GM12878 (cell line): Measurements from ENCODE around the gene WFS1.

Source experiments
- EZH2 ChIP-seq: IDR thresholded peaks from 2 replicates; pipeline ENCODE4 v1.6.1; 2012; ENCODE audit warnings: low read depth, mild to moderate bottlenecking, control low read depth, inconsistent platforms, low read length, borderline replicate concordance; ENCODE audit not compliant: control insufficient read depth
- HDAC6 ChIP-seq: fragments of 200-600 bp; sonication (generic); IDR thresholded peaks from one replicate; pipeline ENCODE4 v1.8.0; 2017; ENCODE audit warnings: antibody characterized with exemption; ENCODE audit not compliant: unreplicated experiment
- POLR2A ChIP-seq: IDR thresholded peaks from 2 replicates; pipeline ENCODE4 v1.6.1; 2011; ENCODE audit warnings: low read depth, mild to moderate bottlenecking, low read length
- RAD51 ChIP-seq: fragments of 450-650 bp; IDR thresholded peaks from 2 replicates; pipeline ENCODE4 v1.6.1; 2016; ENCODE audit warnings: moderate library complexity, mild to moderate bottlenecking, inconsistent platforms
- RFX5 ChIP-seq: IDR thresholded peaks from 2 replicates; pipeline ENCODE4 v1.6.1; 2011; ENCODE audit warnings: low read depth, low read length, improper control_type of control experiment
- ZNF207 ChIP-seq: fragments of 450-650 bp; IDR thresholded peaks from 2 replicates; pipeline ENCODE4 v1.6.1; 2014; ENCODE audit warnings: antibody characterized with exemption, mild to moderate bottlenecking, borderline replicate concordance
- ZNF274 ChIP-seq: IDR thresholded peaks from one replicate; pipeline ENCODE4 v1.8.0; 2011; ENCODE audit not compliant: insufficient read length, insufficient read depth
- TF ChIP-seq, protein P1 (sequence below), 3 experiments: IDR thresholded peaks in 2 of 3; conservative IDR thresholded peaks in 1 of 3; 2 replicates each; pipeline ENCODE4 v1.5.1; 2011; ENCODE audit warnings: low read depth in 3 of 3, low read length in 3 of 3, mild to moderate bottlenecking in 3 of 3, control low read depth in 2 of 3, moderate library complexity in 2 of 3, inconsistent platforms in 1 of 3, mixed read lengths in 1 of 3; ENCODE audit not compliant: control insufficient read depth in 2 of 3, insufficient read depth in 1 of 3; ENCODE audit errors: extremely low read depth in 1 of 3
- TF ChIP-seq, protein P2 (sequence below): IDR thresholded peaks from 2 replicates; pipeline ENCODE4 v1.6.1; 2012; ENCODE audit warnings: improper control_type of control experiment, low read depth, low read length; ENCODE audit not compliant: insufficient replicate concordance
- TF ChIP-seq, protein P3 (sequence below): IDR thresholded peaks from 2 replicates; pipeline ENCODE4 v1.6.1; 2012; ENCODE audit warnings: low read depth, low read length, improper control_type of control experiment
- TF ChIP-seq, protein P4 (sequence below): IDR thresholded peaks from 2 replicates; pipeline ENCODE4 v1.6.1; 2011; ENCODE audit warnings: borderline replicate concordance, low read depth, mild to moderate bottlenecking, moderate library complexity, low read length; ENCODE audit not compliant: insufficient read depth, poor library complexity, severe bottlenecking

DNA sequence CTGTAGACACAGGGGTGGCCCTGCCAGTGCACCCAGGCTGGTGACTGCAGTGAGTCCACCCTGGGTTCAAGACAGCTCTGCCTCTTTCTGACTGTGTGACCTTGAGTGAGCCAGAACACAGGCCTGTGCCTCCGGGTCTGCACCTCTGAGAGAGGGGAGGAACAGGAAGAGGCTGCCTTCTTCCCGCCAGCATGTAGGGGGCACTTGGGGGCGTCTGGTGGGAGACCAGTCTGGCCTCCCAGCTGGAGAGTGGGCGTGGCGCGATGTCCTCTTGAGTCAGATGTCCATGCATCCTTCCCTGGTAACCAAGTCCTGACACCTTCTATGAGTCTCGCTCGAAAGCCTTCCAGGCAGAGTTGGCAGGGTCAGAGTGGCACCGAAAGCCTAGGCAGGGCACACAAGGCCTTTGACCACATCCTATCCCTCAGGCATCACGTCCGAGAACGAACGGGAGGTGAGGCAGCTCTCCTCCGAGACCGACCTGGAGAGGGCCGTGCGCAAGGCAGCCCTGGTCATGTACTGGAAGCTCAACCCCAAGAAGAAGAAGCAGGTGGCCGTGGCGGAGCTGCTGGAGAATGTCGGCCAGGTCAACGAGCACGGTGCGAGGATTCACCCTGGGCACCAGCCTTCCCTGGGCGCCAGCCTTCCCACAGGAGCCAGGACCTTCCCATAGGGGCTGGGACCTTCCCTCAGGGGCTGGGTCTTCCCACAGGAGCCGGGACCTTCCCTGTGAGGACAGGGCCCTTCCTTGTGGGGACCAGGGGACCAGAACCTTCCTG lies 21.3 kb downstream of the WFS1 start:
- TF ChIP-seq RFX5 (no peak), POLR2A (no peak), RAD51 (no peak), EZH2 (no peak), ZNF207 (no peak), HDAC6 (no peak), ZNF274 (no peak)
- TF ChIP-seq, protein P1, sequence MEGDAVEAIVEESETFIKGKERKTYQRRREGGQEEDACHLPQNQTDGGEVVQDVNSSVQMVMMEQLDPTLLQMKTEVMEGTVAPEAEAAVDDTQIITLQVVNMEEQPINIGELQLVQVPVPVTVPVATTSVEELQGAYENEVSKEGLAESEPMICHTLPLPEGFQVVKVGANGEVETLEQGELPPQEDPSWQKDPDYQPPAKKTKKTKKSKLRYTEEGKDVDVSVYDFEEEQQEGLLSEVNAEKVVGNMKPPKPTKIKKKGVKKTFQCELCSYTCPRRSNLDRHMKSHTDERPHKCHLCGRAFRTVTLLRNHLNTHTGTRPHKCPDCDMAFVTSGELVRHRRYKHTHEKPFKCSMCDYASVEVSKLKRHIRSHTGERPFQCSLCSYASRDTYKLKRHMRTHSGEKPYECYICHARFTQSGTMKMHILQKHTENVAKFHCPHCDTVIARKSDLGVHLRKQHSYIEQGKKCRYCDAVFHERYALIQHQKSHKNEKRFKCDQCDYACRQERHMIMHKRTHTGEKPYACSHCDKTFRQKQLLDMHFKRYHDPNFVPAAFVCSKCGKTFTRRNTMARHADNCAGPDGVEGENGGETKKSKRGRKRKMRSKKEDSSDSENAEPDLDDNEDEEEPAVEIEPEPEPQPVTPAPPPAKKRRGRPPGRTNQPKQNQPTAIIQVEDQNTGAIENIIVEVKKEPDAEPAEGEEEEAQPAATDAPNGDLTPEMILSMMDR (IDR thresholded peaks at IDR 0.05 in 2 of 3, conservative IDR thresholded peaks at IDR 0.05 in 1 of 3; ENCODE audit: control insufficient read depth in 2 of 3, extremely low read depth in 1 of 3, insufficient read depth in 1 of 3, low read depth in 3 of 3, low read length in 3 of 3) = no peak
- TF ChIP-seq, protein P2, sequence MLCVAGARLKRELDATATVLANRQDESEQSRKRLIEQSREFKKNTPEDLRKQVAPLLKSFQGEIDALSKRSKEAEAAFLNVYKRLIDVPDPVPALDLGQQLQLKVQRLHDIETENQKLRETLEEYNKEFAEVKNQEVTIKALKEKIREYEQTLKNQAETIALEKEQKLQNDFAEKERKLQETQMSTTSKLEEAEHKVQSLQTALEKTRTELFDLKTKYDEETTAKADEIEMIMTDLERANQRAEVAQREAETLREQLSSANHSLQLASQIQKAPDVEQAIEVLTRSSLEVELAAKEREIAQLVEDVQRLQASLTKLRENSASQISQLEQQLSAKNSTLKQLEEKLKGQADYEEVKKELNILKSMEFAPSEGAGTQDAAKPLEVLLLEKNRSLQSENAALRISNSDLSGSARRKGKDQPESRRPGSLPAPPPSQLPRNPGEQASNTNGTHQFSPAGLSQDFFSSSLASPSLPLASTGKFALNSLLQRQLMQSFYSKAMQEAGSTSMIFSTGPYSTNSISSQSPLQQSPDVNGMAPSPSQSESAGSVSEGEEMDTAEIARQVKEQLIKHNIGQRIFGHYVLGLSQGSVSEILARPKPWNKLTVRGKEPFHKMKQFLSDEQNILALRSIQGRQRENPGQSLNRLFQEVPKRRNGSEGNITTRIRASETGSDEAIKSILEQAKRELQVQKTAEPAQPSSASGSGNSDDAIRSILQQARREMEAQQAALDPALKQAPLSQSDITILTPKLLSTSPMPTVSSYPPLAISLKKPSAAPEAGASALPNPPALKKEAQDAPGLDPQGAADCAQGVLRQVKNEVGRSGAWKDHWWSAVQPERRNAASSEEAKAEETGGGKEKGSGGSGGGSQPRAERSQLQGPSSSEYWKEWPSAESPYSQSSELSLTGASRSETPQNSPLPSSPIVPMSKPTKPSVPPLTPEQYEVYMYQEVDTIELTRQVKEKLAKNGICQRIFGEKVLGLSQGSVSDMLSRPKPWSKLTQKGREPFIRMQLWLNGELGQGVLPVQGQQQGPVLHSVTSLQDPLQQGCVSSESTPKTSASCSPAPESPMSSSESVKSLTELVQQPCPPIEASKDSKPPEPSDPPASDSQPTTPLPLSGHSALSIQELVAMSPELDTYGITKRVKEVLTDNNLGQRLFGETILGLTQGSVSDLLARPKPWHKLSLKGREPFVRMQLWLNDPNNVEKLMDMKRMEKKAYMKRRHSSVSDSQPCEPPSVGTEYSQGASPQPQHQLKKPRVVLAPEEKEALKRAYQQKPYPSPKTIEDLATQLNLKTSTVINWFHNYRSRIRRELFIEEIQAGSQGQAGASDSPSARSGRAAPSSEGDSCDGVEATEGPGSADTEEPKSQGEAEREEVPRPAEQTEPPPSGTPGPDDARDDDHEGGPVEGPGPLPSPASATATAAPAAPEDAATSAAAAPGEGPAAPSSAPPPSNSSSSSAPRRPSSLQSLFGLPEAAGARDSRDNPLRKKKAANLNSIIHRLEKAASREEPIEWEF = no peak
- TF ChIP-seq, protein P3, sequence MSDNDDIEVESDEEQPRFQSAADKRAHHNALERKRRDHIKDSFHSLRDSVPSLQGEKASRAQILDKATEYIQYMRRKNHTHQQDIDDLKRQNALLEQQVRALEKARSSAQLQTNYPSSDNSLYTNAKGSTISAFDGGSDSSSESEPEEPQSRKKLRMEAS = no peak
- TF ChIP-seq, protein P4, sequence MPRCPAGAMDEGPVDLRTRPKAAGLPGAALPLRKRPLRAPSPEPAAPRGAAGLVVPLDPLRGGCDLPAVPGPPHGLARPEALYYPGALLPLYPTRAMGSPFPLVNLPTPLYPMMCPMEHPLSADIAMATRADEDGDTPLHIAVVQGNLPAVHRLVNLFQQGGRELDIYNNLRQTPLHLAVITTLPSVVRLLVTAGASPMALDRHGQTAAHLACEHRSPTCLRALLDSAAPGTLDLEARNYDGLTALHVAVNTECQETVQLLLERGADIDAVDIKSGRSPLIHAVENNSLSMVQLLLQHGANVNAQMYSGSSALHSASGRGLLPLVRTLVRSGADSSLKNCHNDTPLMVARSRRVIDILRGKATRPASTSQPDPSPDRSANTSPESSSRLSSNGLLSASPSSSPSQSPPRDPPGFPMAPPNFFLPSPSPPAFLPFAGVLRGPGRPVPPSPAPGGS = no peak
